Limb (tissue), 2 donors: ENCODE results near the gene TTC12.

Source experiments
- DNase-seq, 2 donors: peaks; one replicate each; pipeline ENCODE4 v3.0.0-alpha.2; 2016; ENCODE audit errors: extremely low spot score in 2 of 2

The TTC12 gene

GRCh38 chr11:113404859-113405430 is 90.6 kb downstream of the TTC12 start:
- DNase-seq, result no peak

DNA sequence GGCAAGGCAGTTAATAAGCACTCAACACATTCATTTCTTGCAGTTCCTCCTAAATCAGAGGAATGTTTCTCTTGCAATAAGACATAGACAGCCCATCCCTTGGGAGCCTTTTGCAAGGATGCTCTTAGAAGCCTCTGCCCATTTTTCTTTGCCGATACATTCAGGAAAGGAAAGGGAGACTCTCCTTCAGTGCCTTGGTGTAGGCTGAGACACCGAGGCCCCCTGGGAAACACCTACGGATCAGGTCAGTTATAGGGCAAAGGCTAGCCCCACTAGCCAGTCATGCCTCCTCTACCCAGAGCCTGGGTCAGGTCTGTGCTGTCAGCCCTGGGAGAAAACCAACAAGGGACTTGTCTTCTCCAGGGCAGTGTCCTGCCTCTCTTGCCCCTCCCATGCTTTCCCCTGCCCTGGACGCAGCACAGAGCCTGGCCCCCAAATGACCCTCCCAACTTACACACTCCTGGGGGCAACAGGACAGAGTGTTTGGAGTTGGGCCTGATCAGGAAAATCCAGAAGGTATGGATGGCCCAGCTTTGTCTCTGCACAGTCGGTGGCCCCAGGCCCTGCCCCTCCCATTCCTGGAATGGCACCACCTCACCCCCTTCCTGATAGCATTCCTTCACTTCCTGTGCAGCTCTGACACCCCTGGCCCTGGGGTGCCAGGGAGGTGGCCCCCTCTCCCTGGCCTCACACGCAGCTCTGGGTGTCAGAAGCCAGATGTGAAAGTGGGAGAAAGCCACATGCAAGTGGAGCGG is 91.5 kb downstream of the TTC12 start:
- DNase-seq, result no peak

DNA sequence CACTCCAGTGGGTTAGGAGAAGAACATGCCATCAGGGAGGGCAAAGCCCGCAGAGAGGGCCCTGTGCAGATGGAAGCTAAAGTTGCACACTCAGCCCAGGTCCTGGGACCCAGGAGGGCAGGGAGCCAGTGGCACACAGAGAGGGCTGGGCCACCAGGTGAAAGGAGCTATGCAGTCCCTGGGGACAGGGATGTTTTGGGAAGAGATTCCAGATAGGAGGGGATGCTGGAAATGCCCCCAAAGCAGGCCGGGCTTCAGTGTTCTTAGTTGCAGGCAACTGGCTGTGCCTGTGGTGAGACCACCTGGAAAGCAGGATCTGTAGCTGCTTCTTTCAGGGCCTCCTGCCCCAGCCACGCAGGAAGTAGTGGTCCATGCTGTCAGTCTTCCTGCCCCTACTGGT is 92.8 kb downstream of the TTC12 start:
- no peak for DNase-seq

DNA sequence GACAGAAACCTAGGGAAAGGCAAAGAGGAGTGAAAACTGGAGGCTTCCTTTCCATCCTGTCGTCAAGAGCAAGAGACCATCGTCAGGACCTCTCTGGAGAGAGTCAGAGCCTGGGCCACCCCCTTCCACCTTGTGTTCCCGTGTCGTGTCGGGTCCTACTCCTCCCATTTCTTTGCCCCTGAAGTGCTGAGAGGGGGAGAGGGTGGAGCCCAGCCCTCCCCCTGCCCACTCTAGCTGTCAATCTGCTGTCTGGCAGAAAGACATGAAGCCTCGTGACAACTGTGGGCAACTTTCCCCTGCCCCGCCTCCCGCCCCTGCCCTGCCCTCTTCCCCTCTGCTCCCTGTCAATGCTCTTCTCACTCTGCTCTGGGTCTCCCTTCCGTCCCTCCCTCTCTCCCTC is 93.8 kb downstream of the TTC12 start:
- DNase-seq, result no peak

DNA sequence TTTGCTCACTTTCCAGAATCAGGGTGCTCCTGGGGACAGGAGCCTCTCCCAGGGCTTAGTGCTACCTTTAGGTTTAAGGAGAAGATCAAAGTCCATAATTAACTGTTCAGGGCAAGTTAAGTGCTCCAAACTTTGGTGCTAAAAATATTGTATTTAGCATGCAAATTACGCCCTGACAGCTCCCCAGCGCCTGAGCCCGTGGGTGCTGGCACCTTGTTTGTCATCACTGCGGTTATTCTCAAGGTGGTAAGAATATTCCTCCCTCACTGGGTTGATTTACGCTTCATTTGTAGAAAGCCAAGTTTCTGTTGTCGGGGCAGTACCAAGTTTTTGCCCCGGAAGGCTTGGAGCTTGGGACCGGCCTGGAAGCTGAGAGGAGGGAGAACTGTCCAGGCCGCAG is 94.5 kb downstream of the TTC12 start:
- no peak for DNase-seq

DNA sequence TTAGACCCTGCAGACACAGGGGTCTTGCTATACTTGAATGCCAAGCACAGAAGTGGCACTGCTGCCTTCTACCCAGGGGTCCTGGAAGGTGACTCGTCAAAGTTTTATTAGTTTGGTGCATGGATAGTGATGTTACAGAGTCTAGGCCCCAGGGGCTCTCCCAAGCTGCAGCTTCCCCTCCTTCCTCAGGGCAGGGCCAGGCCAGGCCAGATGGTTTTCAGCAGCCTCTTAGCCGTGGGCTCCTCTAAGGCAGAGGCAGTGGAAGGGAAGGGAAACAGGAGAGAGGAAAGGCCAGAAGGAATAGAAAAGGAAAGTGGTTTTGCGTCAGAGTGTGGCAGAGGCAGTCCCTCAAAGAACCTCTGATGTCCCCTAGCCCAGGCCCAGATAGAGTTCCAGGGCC is 95.1 kb downstream of the TTC12 start:
- no peak for DNase-seq

GRCh38 chr11:113410414-113411135 is 96.2 kb downstream of the TTC12 start:
- no peak for DNase-seq

DNA sequence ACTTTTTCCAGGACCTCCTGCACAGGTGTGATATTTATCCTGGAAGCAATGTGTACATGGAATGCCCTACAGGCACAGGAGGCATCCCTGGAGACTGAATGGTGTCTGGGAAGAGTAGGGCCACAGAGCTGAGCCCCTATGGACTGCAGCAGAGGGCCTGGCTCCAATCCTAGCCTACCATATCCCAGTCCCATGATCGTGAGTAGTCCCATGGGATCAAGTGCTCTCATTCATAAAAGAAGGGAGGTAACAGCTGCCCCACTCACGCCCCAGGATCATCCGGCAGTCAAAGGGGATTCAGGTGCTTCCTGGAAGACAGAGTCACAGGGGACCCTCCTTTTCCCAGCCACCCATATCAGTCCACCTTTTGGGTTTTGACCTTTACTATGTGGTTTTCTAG is 97.2 kb downstream of the TTC12 start:
- no peak for DNase-seq

DNA sequence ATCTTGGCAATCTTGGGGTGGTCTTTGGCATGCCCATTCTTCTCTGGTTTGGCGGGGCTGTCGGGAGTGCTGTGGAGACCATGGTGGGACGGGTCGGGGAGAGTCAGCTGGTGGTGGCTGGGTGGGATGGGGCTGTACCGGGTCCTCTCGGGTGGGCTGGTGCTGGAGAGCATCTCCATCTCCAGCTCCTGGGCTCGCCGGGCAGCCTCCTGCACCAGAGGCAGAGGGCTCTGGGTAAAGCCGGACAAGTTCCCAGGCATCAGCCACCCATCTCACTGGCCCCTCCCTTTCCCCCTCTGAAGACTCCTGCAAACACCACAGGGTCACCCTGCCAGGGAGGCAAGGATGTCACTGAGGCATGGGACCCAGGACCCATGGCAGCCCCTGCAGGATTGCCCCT is 98.3 kb downstream of the TTC12 start:
- no peak for DNase-seq

- DNase-seq, result no peak
Measured at GRCh38 chr11:113415343-113415742, 101.0 kb downstream of the TTC12 start.
